ENCODE measurements around the gene DNAJB2.

GRCh38 chr2:219244789-219245147 lies 34.4 kb upstream of the DNAJB2 start:
- no peak for TF ChIP-seq POLR2A (IDR thresholded peaks at IDR 0.05; ENCODE audit: low read depth, low read length)
- TF ChIP-seq TAF1 (IDR thresholded peaks at IDR 0.05; ENCODE audit: low read depth, low read length), result no peak
- no peak for TF ChIP-seq POLR2AphosphoS5 (IDR thresholded peaks at IDR 0.05; ENCODE audit: low read depth, low read length)
- TF ChIP-seq SPI1 (IDR thresholded peaks at IDR 0.05; ENCODE audit: low read depth, low read length), result no peak
- TF ChIP-seq POU2F2 (IDR thresholded peaks at IDR 0.05; ENCODE audit: low read depth, low read length), result no peak
- TF ChIP-seq PAX5 (IDR thresholded peaks at IDR 0.05; ENCODE audit: insufficient read depth, low read length, severe bottlenecking), result no peak
